Measurements from ENCODE around the gene NCF4. TPM values are rescaled to one million over a fixed set of nuclear protein-coding genes. Genes with fewer than 3 reads are reported as not detected.

NCF4 gene
- polyA plus RNA-seq, 2 of the 4 experiments (the other 2 are of a cell fraction) = not detected

- H3K4me1 ChIP-seq = no peaks in the 10 kb centered on the region
- DNase-seq (ENCODE audit: low read depth in 1 of 2, low spot score in 1 of 2) (no peak), ATAC-seq (no peak), FAIRE-seq (no peak)
- H3K9me3 ChIP-seq = no peaks in the 10 kb centered on the region
- TF ChIP-seq JUN (IDR thresholded peaks at IDR 0.05) = no peak
- TF ChIP-seq CHD4 (IDR thresholded peaks at IDR 0.05; ENCODE audit: borderline replicate concordance) = no peak
- TF ChIP-seq ZNF302 (CRISPR knock-in tag; IDR thresholded peaks at IDR 0.05) = no peak
- TF ChIP-seq EHMT2 (IDR thresholded peaks at IDR 0.05; ENCODE audit: low read depth) = no peak
- no peak for TF ChIP-seq POLR2AphosphoS2 (conservative IDR thresholded peaks at IDR 0.05; ENCODE audit: low read length)
- TF ChIP-seq PBX3 (IDR thresholded peaks at IDR 0.05) = no peak
- no peak for TF ChIP-seq TFCP2L1 (CRISPR knock-in tag; IDR thresholded peaks at IDR 0.05)
- TF ChIP-seq HOXA7 (CRISPR knock-in tag; IDR thresholded peaks at IDR 0.05) = no peak
- TF ChIP-seq GATA3 (IDR thresholded peaks at IDR 0.05; ENCODE audit: borderline replicate concordance) = no peak
- no peak for TF ChIP-seq BCL3 (IDR thresholded peaks at IDR 0.05)
- no peak for TF ChIP-seq REST (IDR thresholded peaks at IDR 0.05)
- TF ChIP-seq HDAC2 (IDR thresholded peaks at IDR 0.05) = no peak
- TF ChIP-seq BHLHE40 (IDR thresholded peaks at IDR 0.05; ENCODE audit: low read depth, low read length) = no peak
- TF ChIP-seq MYC (IDR thresholded peaks at IDR 0.05; ENCODE audit: borderline replicate concordance, low read length) = no peak
- no peak for TF ChIP-seq ATOH8 (CRISPR knock-in tag; IDR thresholded peaks at IDR 0.05; ENCODE audit: low read depth)
- no peak for TF ChIP-seq RARB (CRISPR knock-in tag; IDR thresholded peaks at IDR 0.05)
- no peak overlapping the region for H3K27ac ChIP-seq
- WGBS (ENCODE audit: missing lambda C conversion rate) = 14% methylated on average over 2 of the region's 2 CpGs
- H3K4me2 ChIP-seq = no peak overlapping the region
- H3K4me3 ChIP-seq = no peak overlapping the region
- ChIA-PET POLR2A (no interaction called here), CTCF (interaction anchor here (1.1 to 1.7 kb wide), 4 partner anchors 19 to 86 kb away, joined by 3 to 6 read pairs (median 3); no protein-coding TSS in a partner anchor)
Measured at GRCh38 chr22:36892292-36892691, 31.5 kb downstream of the NCF4 start.

- H3K4me3 ChIP-seq = no peak overlapping the region
- TF ChIP-seq HOXA7 (CRISPR knock-in tag; IDR thresholded peaks at IDR 0.05) (no peak), BCL3 (IDR thresholded peaks at IDR 0.05) (no peak), JUN (IDR thresholded peaks at IDR 0.05) (no peak), HEYL (CRISPR knock-in tag; IDR thresholded peaks at IDR 0.05) (no peak), RAD21 (conservative IDR thresholded peaks at IDR 0.05 in 1 of 2, IDR thresholded peaks at IDR 0.05 in 1 of 2) (no peak), TFCP2L1 (CRISPR knock-in tag; IDR thresholded peaks at IDR 0.05) (no peak)
- CTCF ChIA-PET = interaction anchor here (0.6 to 1.6 kb wide), 3 partner anchors 20 to 86 kb away, joined by 3 to 4 read pairs (median 3); no protein-coding TSS in a partner anchor
- ATAC-seq (no peak), DNase-seq (ENCODE audit: low read depth in 1 of 2, low spot score in 1 of 2) (no peak), FAIRE-seq (no peak)
- POLR2A ChIA-PET = no interaction called here
- no peaks in the 10 kb centered on the region for H3K9me3 ChIP-seq
- WGBS (ENCODE audit: missing lambda C conversion rate) = 69% methylated on average over 3 of the region's 3 CpGs
- no peaks in the 10 kb centered on the region for H3K4me1 ChIP-seq
- no peak overlapping the region for H3K4me2 ChIP-seq
- no peak overlapping the region for H3K27ac ChIP-seq
Measured at GRCh38 chr22:36893262-36893661, 32.5 kb downstream of the NCF4 start.
